ENCODE measurements around the gene USP17L27.
"Not testable (repeated sequence)": the region's sequence is repeated elsewhere in the genome, so short reads cannot be mapped to it uniquely, and the experiment has no call there.

DNA sequence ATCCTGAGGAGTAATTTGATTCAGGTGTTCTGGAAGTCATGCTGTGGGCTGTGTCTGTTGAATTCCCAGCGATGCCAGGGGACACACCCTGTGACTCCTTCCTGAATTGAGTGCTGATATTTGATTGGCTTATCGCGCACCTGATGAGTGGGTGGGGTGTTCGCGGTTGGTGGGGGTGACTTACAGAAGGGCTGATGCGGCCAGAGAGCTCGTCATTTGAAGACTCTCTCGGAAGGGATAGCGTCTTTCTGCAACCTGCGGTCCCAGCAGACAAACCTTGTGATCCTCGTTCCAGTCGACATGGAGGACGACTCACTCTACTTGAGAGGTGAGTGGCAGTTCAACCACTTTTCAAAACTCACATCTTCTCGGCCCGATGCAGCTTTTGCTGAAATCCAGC is 4.6 kb downstream of the USP17L27 start, which contains the start of gene USP17L28:
- TF ChIP-seq CTCF (IDR thresholded peaks at IDR 0.05 in 4 of 5, conservative IDR thresholded peaks at IDR 0.05 in 1 of 5); POLR2A (IDR thresholded peaks at IDR 0.05): not testable (repeated sequence)
